Measurements from ENCODE around the gene NOS1AP.
A peak's percentile ranks its signal among the peaks of the same experiment; 100 is the strongest.
"Not testable (repeated sequence)": the region's sequence is repeated elsewhere in the genome, so short reads cannot be mapped to it uniquely, and the experiment has no call there.

The NOS1AP gene

GRCh38 chr1:162336621-162337285 is 267.3 kb downstream of the NOS1AP start:
- in situ Hi-C loops (cut with HindIII; ENCODE audit: low pct_unique_long_range_greater_than_20kb, low sequenced_read_pairs) = no loop called here
- no peak for DNase-seq (ENCODE audit: low read depth in 1 of 2, low spot score in 1 of 2)
- TF ChIP-seq JUND (IDR thresholded peaks at IDR 0.05; ENCODE audit: low read depth) = no peak

DNA sequence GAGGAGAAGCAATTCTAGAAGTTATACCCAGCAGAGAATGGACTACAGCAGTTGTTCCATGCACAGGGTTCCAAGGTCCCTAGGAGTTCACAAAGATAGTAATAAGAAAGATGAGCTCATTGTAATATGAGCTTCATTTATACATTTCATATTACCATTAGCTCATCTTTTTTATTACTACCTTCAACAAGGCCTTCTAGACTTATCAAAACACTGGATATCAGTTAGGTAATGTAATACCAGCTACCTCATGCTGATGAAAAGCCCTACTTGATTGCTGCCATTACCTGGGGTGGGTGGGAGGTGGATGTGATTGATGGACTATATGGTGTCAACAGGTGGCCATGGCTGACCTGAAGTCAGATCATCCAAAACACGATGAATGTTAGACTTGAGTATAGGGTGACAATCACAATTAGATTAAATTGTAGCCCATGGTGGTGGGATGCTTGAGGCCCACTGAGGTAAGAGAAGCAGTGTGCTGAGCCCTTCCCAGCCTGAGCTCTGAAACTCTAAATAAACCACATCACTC is 273.0 kb downstream of the NOS1AP start:
- no peak for DNase-seq (ENCODE audit: low read depth in 1 of 2, low spot score in 1 of 2)
- in situ Hi-C loops (cut with HindIII; ENCODE audit: low pct_unique_long_range_greater_than_20kb, low sequenced_read_pairs) = no loop called here
- TF ChIP-seq JUND (IDR thresholded peaks at IDR 0.05; ENCODE audit: low read depth) = no peak

- no peak for TF ChIP-seq JUND (IDR thresholded peaks at IDR 0.05; ENCODE audit: low read depth)
- DNase-seq (ENCODE audit: low read depth in 1 of 2, low spot score in 1 of 2) = no peak
- in situ Hi-C loops (cut with HindIII; ENCODE audit: low pct_unique_long_range_greater_than_20kb, low sequenced_read_pairs) = no loop called here
These were observed 274.0 kb downstream of the NOS1AP start for GRCh38 chr1:162343470-162343869.

GRCh38 chr1:162347281-162347680 is 277.8 kb downstream of the NOS1AP start:
- DNase-seq (ENCODE audit: low read depth in 1 of 2, low spot score in 1 of 2) = no peak
- TF ChIP-seq JUND (IDR thresholded peaks at IDR 0.05; ENCODE audit: low read depth) = no peak
- in situ Hi-C loops (cut with HindIII; ENCODE audit: low pct_unique_long_range_greater_than_20kb, low sequenced_read_pairs) = no loop called here

- no peak for TF ChIP-seq JUND (IDR thresholded peaks at IDR 0.05; ENCODE audit: low read depth)
- in situ Hi-C loops (cut with HindIII; ENCODE audit: low pct_unique_long_range_greater_than_20kb, low sequenced_read_pairs) = no loop called here
- DNase-seq (ENCODE audit: low read depth in 1 of 2, low spot score in 1 of 2) = no peak
These were observed 280.3 kb downstream of the NOS1AP start for GRCh38 chr1:162349635-162350330.

DNA sequence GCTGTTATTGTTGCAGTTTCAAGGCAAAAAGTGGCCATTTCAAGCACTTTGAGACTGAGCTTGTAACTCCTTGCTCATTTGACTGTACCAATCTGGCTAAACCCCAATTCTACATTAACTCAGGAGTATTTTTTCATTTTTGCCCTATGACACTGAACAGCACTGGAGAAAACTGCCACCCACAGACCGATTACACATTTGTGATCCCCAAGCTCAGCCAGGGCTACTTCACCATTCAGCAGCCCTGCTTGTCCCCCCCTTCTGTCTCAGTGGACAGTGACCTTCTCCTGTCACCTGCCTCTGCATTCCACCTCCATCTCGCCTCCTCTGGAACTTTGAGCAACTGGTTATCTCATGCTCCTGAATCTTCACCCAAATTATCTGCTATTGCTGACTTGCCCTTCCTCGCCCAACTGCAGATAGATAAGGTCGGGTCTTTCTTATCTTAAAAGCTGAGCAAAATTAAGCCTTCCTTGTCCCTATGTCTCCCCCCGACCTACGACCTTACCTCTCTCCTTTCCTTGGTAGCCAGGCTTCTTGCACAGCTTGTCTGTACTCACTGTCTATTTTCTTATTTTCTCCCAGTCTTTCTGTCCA is 281.9 kb downstream of the NOS1AP start:
- TF ChIP-seq JUND (IDR thresholded peaks at IDR 0.05; ENCODE audit: low read depth) = no peak
- in situ Hi-C loops (cut with HindIII; ENCODE audit: low pct_unique_long_range_greater_than_20kb, low sequenced_read_pairs) = no loop called here
- DNase-seq (ENCODE audit: low read depth in 1 of 2, low spot score in 1 of 2) = no peak

- DNase-seq (ENCODE audit: low read depth in 1 of 2, low spot score in 1 of 2); in situ Hi-C loops (cut with HindIII; ENCODE audit: low pct_unique_long_range_greater_than_20kb, low sequenced_read_pairs): not testable (repeated sequence)
These were observed 282.4 kb downstream of the NOS1AP start for GRCh38 chr1:162351874-162352273.

DNA sequence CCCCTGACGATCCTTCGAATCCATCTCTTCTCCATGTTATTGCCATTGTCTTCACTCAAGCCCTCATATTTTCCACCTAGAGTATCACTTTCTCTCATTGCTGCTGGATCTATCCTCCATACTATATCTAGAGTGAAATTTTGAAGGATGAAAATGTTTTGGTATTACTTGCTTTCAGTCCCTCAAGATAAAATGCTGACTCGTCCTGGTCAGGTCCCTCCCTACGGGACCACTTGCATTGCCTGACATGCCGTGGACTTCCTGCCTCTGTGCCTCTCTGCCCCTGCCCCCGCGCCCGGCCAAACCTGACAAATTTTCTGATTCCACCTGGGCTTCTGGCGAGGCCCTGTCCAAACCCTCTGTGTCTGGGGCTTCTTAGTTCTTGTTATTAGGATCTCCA is 283.6 kb downstream of the NOS1AP start:
- DNase-seq (ENCODE audit: low read depth in 1 of 2, low spot score in 1 of 2) = no peak
- TF ChIP-seq JUND (IDR thresholded peaks at IDR 0.05; ENCODE audit: low read depth) = no peak
- in situ Hi-C loops (cut with HindIII; ENCODE audit: low pct_unique_long_range_greater_than_20kb, low sequenced_read_pairs) = no loop called here

DNA sequence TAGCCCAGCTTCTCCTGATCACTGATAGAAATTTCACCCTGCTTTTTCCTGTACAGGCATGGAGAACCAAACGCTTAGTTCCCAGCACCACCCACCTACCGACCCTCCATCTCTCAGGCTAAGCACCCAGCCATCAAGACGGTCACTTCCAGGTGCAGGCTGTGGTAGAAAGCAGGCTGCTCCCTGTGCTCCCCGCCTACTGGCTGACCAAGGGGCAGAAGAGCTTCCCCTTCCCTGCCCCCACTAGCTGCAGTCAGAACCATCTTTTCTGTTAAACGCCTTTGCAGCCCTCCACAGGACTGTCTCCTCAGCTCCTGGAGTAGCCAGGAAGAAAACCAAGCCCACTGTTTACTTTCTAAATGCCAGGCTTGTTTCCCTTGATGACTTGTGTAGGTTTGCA is 284.2 kb downstream of the NOS1AP start:
- DNase-seq (ENCODE audit: low read depth in 1 of 2, low spot score in 1 of 2) = no peak
- in situ Hi-C loops (cut with HindIII; ENCODE audit: low pct_unique_long_range_greater_than_20kb, low sequenced_read_pairs) = no loop called here
- no peak for TF ChIP-seq JUND (IDR thresholded peaks at IDR 0.05; ENCODE audit: low read depth)

- DNase-seq (ENCODE audit: low read depth in 1 of 2, low spot score in 1 of 2) = peak; percentile 30 to 70
- no peak for TF ChIP-seq JUND (IDR thresholded peaks at IDR 0.05; ENCODE audit: low read depth)
- in situ Hi-C loops (cut with HindIII; ENCODE audit: low pct_unique_long_range_greater_than_20kb, low sequenced_read_pairs) = no loop called here
These were observed 288.3 kb downstream of the NOS1AP start for GRCh38 chr1:162357681-162358266.

DNA sequence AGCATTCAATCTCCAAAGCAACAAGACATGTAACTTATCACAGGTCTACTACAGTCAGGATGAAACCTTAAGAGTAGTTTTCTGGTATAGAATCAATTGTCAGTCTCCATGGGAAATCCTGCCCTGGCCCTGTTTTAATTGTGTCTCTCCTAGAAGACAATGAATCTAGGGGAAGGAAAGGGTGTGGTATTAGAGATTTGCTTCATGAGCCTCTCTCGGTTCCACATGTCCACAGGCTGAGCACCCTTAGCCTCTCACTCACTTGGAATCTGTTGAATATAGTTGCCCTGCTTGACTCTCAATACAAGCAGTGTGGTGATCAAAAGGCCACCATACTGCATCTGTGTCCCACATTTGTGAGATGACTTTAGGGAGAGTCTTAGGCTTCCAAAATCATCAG is 289.4 kb downstream of the NOS1AP start:
- in situ Hi-C loops (cut with HindIII; ENCODE audit: low pct_unique_long_range_greater_than_20kb, low sequenced_read_pairs) = no loop called here
- no peak for DNase-seq (ENCODE audit: low read depth in 1 of 2, low spot score in 1 of 2)

DNA sequence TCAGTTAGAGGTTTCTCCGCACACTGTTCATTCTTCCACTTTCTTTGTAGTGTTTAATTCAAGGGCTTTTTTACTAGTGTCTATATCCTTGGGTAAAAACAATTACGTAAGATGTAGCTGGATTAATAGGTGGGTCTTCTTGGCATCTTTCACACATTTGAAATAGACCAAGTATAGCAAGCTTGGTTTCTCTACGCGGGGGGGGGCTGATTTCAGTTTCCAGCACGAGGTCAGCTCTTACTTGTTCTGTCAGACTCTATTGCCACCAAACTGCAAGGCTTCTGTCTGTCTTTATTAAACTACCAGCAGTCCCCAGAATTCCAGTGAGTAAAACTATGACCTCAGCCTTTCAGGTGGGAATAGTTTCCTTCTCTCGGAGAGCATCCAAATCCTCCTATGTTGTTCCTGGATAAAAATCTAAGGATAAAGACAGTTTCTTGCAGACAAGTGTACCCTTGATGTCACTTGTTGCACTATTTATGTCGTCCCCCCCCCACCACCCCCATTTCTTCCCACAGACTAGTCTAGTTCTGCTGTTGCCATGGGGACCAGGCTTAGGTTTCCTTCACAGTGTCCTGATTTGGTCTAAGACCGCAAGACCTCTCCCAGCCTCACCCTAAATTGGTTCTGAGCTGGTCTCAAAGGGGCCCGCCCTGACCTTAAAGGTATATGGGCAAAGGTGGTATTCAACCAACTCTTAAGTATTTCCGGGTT is 290.2 kb downstream of the NOS1AP start:
- TF ChIP-seq JUND (IDR thresholded peaks at IDR 0.05; ENCODE audit: low read depth) = no peak
- no peak for DNase-seq (ENCODE audit: low read depth in 1 of 2, low spot score in 1 of 2)
- in situ Hi-C loops (cut with HindIII; ENCODE audit: low pct_unique_long_range_greater_than_20kb, low sequenced_read_pairs) = no loop called here

More for the DNA sequence above, 289.4 kb downstream of the NOS1AP start:
- TF ChIP-seq JUND (IDR thresholded peaks at IDR 0.05; ENCODE audit: low read depth) = no peak

Measured in T47D (cell line).